ENCODE results near the gene PRXL2C. TPM values are rescaled to one million over a fixed set of nuclear protein-coding genes. Genes with fewer than 3 reads are reported as not detected.

The PRXL2C gene
- total RNA-seq, 1 donor from 2014 or later, result 20.9 TPM

GRCh38 chr9:96626912-96627311 is 28.2 kb downstream of the PRXL2C start:
- peak overlapping the region; percentile 83 for H3K27ac Mint-ChIP-seq (ENCODE audit: unreplicated experiment)
- H3K4me3 Mint-ChIP-seq (ENCODE audit: unreplicated experiment), result no peak overlapping the region

GRCh38 chr9:96621618-96622017 is 33.5 kb downstream of the PRXL2C start:
- H3K36me3 Mint-ChIP-seq (ENCODE audit: low read depth), result no peaks in the 10 kb centered on the region
- H3K9me3 Mint-ChIP-seq (ENCODE audit: low read depth), result no peaks in the 10 kb centered on the region
- no peak for DNase-seq (ENCODE audit: low spot score)
- H3K27me3 Mint-ChIP-seq (ENCODE audit: low read depth), result no peaks in the 10 kb centered on the region
- H3K27ac Mint-ChIP-seq (ENCODE audit: unreplicated experiment), result no peak overlapping the region
- H3K4me1 Mint-ChIP-seq (ENCODE audit: low read depth), result peaks cover 23% of the 10 kb centered on the region
- TF ChIP-seq CTCF (IDR thresholded peaks at IDR 0.05), result no peak
- H3K4me3 Mint-ChIP-seq (ENCODE audit: unreplicated experiment), result no peak overlapping the region

More at GRCh38 chr9:96626912-96627311, 28.2 kb downstream of the PRXL2C start:
- TF ChIP-seq CTCF (IDR thresholded peaks at IDR 0.05), result no peak
- Mint-ChIP-seq H3K4me1 (ENCODE audit: low read depth) (peaks cover 22% of the 10 kb centered on the region), H3K9me3 (ENCODE audit: low read depth) (no peaks in the 10 kb centered on the region), H3K27me3 (ENCODE audit: low read depth) (no peaks in the 10 kb centered on the region), H3K36me3 (ENCODE audit: low read depth) (peaks cover 3% of the 10 kb centered on the region)
- DNase-seq (ENCODE audit: low spot score), result no peak

GRCh38 chr9:96620832-96621269 is 34.3 kb downstream of the PRXL2C start:
- H3K27ac Mint-ChIP-seq (ENCODE audit: unreplicated experiment), result no peak overlapping the region
- no peak overlapping the region for H3K4me3 Mint-ChIP-seq (ENCODE audit: unreplicated experiment)
- no peak for TF ChIP-seq CTCF (IDR thresholded peaks at IDR 0.05)
- H3K4me1 Mint-ChIP-seq (ENCODE audit: low read depth), result peaks cover 23% of the 10 kb centered on the region
- H3K27me3 Mint-ChIP-seq (ENCODE audit: low read depth), result no peaks in the 10 kb centered on the region
- no peaks in the 10 kb centered on the region for H3K36me3 Mint-ChIP-seq (ENCODE audit: low read depth)
- H3K9me3 Mint-ChIP-seq (ENCODE audit: low read depth), result no peaks in the 10 kb centered on the region
- no peak for DNase-seq (ENCODE audit: low spot score)

GRCh38 chr9:96620181-96620514 is 35.0 kb downstream of the PRXL2C start:
- Mint-ChIP-seq H3K4me3 (ENCODE audit: unreplicated experiment) (peak overlapping the region; percentile 81), H3K36me3 (ENCODE audit: low read depth) (no peaks in the 10 kb centered on the region), H3K4me1 (ENCODE audit: low read depth) (peaks cover 23% of the 10 kb centered on the region), H3K9me3 (ENCODE audit: low read depth) (no peaks in the 10 kb centered on the region), H3K27me3 (ENCODE audit: low read depth) (no peaks in the 10 kb centered on the region), H3K27ac (ENCODE audit: unreplicated experiment) (peak overlapping the region; percentile 90)
- no peak for TF ChIP-seq CTCF (IDR thresholded peaks at IDR 0.05)
- no peak for DNase-seq (ENCODE audit: low spot score)

GRCh38 chr9:96619491-96620180 is 35.5 kb downstream of the PRXL2C start, which contains the start of gene CDC14B:
CDC14B (minus strand) TSS chr9:96619843; CDS start chr9:96619378, 465 bp downstream.
- TF ChIP-seq CTCF (IDR thresholded peaks at IDR 0.05), result peak; percentile 23
- peak within 1 kb of the TSS; percentile 90 for H3K27ac Mint-ChIP-seq (ENCODE audit: unreplicated experiment)
- H3K9me3 Mint-ChIP-seq (ENCODE audit: low read depth), result no peaks in the 10 kb centered on the region
- no peaks in the 10 kb centered on the region for H3K27me3 Mint-ChIP-seq (ENCODE audit: low read depth)
- H3K36me3 Mint-ChIP-seq (ENCODE audit: low read depth), result no peaks in the 10 kb centered on the region
- DNase-seq (ENCODE audit: low spot score), result no peak
- peak within 1 kb of the TSS; percentile 81 for H3K4me3 Mint-ChIP-seq (ENCODE audit: unreplicated experiment)
- H3K4me1 Mint-ChIP-seq (ENCODE audit: low read depth), result peaks cover 25% of the 10 kb centered on the region
